Dendritic cell treated with granulocyte-macrophage colony-stimulating factor and Interleukin-4, amounts not matched to agents 40 ng/mL and 50 ng/mL, for 4 days (primary cell): ENCODE results near the gene GPC6.

Source experiments
- H3K27ac Mint-ChIP-seq: one replicate; pipeline ENCODE4 v1.8.0; 2022; ENCODE audit warnings: mild to moderate bottlenecking, mixed read lengths
- H3K27me3 Mint-ChIP-seq: one replicate; pipeline ENCODE4 v1.8.0; 2022; ENCODE audit warnings: mild to moderate bottlenecking, mixed read lengths
- H3K36me3 Mint-ChIP-seq: one replicate; pipeline ENCODE4 v1.8.0; 2022; ENCODE audit warnings: low read depth, mixed read lengths
- H3K4me1 Mint-ChIP-seq: one replicate; pipeline ENCODE4 v1.8.0; 2022; ENCODE audit warnings: low read depth, mixed read lengths
- H3K4me3 Mint-ChIP-seq: one replicate; pipeline ENCODE4 v1.8.0; 2022; ENCODE audit warnings: mild to moderate bottlenecking, moderate library complexity, mixed read lengths
- H3K9me3 Mint-ChIP-seq: one replicate; pipeline ENCODE4 v1.8.0; 2022; ENCODE audit warnings: mixed read lengths
- intact Hi-C: fragments of 100-400 bp; cut with micrococcal nuclease; formaldehyde crosslinking; loops from one replicate; pipeline ENCODE4 v1.15.0; 2022

GPC6 gene

DNA sequence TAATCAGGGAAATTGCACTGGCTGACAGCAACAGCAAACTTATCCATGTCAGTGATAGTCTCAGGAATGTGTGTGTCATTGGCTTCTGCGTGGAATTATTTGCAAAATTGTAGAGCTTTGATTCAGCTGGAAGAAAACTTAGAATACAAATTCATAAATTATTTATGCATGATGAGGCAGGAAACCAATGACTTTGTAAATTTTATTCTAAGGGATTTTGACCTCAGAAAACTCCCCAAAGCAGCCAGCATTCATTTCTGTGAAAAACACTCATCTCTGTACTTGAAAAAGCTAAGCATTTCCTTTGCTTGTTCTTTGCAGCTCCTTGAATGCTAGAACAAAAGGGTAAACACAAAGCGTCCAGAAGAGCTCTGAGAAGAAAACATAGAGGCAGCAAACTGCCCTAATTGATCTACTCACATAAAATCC lies 1090.5 kb downstream of the GPC6 start:
- Mint-ChIP-seq H3K4me1 (no peaks in the 10 kb centered on the region), H3K27me3 (no peaks in the 10 kb centered on the region), H3K27ac (no peak overlapping the region), H3K4me3 (no peak overlapping the region), H3K9me3 (no peaks in the 10 kb centered on the region), H3K36me3 (no peaks in the 10 kb centered on the region)
- intact Hi-C loops = no loop called here

DNA sequence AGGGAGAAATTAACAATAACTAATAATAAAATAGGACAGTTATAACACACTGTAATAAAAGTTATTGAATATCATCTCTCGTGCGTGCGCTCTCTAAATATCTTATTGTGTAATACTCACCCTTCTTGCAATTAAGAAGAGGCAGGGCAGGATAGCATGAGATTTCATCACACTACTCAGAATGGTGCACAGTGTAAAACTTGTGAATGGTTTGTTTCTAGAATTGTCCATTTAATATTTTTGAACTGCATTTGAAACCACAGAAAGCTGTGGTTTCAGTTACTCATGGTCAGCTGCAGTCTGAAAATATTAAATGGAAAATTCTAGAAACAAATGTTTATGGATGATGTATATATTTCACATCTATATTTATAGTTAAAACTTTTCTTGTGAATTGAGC lies 1091.8 kb downstream of the GPC6 start:
- H3K27ac Mint-ChIP-seq = no peak overlapping the region
- H3K36me3 Mint-ChIP-seq = no peaks in the 10 kb centered on the region
- no peaks in the 10 kb centered on the region for H3K4me1 Mint-ChIP-seq
- no peaks in the 10 kb centered on the region for H3K9me3 Mint-ChIP-seq
- intact Hi-C loops = no loop called here
- H3K4me3 Mint-ChIP-seq = no peak overlapping the region
- H3K27me3 Mint-ChIP-seq = no peaks in the 10 kb centered on the region

DNA sequence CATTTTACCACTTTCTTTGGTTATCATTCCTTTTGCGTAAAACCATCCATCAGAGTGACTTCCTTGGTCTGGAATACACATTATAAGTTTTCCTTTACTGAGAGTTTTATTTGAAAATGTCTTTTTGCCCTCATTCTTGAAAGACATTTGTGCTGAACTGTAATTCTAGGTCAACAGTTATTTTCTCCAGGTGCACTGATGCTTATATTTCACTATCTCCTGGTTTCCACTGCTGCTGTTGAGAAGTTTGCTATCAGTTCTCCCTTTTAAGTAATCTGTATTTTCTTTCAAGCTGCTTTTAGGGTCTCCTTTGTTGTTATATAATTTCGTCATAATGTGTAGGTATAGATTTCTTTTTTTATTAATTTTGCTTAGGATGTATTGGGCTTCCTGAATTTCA lies 1092.9 kb downstream of the GPC6 start:
- Mint-ChIP-seq H3K4me1 (no peaks in the 10 kb centered on the region), H3K27ac (no peak overlapping the region), H3K27me3 (no peaks in the 10 kb centered on the region), H3K36me3 (no peaks in the 10 kb centered on the region), H3K9me3 (no peaks in the 10 kb centered on the region), H3K4me3 (no peak overlapping the region)
- intact Hi-C loops = no loop called here

DNA sequence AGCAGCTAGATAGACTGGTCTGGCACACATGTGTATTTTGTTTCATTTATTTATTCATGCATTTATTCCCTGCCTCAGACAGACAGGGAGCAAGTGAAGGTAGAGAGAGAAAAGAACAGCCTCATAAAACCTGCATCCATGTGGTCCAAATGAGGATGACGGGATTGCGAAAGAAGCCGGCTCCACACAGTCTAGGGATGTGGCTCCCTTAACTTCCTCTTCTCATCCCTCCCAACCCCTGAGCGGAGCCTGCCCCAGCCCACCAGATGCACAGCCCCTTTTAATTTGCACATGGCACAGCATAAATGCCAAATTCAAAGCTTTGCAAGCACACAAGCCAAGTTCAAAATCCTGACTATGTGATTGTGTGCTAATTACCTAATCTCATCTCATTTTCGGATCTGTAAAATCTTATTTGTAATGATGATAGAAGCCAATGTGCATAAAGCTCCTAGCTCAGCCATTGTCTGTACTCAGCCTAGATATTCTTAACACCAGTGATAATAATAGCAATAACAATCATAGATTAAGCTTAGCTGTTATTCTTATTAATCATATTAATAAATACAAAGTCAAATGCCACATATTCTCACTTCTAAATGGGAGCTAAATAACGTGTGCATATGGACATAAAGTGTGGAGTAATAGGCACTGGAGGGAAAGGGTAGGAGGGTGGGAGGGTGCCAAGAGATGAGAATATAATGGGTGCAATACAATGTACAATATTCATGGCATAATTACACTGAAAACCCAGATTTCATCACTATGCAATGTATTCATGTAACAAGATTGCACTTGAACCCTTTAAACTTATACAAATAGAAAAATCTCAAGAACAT lies 1096.5 kb downstream of the GPC6 start:
- Mint-ChIP-seq H3K36me3 (no peaks in the 10 kb centered on the region), H3K27me3 (no peaks in the 10 kb centered on the region), H3K4me3 (no peak overlapping the region), H3K4me1 (peaks cover 5% of the 10 kb centered on the region), H3K9me3 (no peaks in the 10 kb centered on the region), H3K27ac (no peak overlapping the region)
- intact Hi-C loops = no loop called here

DNA sequence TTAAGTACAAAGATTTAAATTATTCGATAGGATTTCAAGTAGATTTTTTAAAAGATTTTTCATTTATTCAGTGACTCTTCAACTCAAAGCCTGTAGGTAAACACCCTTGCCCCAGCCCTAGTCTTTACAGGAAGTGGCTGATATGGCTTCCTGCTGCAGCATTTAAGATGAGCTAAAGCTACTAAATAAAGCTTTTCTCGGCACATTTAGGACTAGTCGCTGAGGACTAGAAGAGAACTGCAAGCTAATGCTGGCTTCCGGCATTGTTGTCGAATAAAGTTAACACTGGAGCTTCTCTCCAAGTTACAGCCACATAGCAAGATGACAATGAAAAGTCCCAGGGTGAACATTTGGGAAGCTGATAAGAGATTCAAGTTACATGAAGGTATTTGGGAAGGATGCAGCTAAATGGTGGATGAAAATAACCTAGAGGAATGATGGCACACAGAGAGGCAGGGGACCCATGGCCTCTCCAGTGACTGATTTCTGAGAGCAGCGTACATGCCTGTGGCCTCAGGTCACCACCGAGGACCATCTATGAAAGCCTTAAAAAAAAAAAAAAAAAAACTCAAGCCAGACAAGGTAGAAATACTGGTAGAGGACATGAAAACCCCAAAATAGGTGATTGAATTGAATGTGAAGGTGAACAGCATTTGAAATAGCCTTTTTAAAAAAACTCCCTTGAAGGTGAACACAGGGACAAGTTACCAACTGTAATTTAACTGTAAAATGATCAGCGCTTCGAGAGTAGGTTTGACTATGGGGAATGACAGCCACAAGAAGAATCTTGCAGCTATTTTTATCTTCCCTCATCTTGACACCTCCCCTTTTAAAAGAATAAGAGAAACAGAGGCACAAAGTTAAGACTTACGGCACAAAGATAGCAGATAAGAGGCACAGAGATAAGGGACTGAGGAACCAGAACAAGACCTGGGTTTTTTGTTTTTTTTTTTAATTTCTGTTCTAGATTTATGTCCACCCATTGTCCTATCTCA lies 1097.5 kb downstream of the GPC6 start:
- H3K27ac Mint-ChIP-seq = no peak overlapping the region
- H3K36me3 Mint-ChIP-seq = no peaks in the 10 kb centered on the region
- H3K27me3 Mint-ChIP-seq = no peaks in the 10 kb centered on the region
- intact Hi-C loops = no loop called here
- no peaks in the 10 kb centered on the region for H3K9me3 Mint-ChIP-seq
- H3K4me1 Mint-ChIP-seq = peaks cover 5% of the 10 kb centered on the region
- no peak overlapping the region for H3K4me3 Mint-ChIP-seq

DNA sequence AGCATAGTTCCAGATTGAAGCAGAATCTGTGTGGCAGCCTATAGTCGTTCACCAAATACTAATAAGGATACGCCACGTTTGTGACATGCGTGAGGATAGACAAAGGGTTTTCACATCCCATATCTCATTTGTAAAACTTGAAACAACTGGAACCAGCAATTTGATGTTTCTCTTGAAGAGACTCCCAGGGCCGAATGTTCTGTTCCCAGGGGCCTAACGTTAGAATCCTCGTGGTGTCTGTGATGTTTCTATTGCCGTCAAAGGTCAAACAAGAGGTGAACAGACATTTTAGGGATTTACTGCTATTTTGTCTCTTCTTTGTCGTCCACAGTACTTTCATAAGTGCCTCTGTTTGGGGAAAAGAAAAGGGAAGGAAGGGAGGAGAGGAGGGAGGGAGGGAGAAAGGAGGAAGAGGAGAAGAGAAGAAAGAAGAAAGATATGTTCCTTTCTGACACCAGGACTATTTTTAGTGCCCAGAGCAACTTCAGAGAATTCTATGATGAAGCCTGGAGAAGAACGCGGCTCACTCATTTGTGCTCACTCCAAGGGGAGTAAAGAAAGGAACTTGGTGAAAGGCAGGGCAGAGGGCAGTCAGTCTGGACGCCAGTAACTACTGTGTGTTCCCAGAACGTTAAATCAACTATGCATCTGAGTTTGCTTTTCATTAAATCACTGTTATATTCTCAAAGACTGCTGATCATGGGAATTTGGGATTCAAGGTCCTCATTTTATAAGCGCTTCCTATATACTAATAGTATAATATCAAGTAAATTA lies 1098.3 kb downstream of the GPC6 start:
- Mint-ChIP-seq H3K4me1 (peaks cover 13% of the 10 kb centered on the region), H3K9me3 (no peaks in the 10 kb centered on the region), H3K27me3 (no peaks in the 10 kb centered on the region), H3K4me3 (no peak overlapping the region), H3K36me3 (no peaks in the 10 kb centered on the region), H3K27ac (no peak overlapping the region)
- intact Hi-C loops = no loop called here

GRCh38 chr13:94325650-94326049 lies 1099.0 kb downstream of the GPC6 start:
- Mint-ChIP-seq H3K9me3 (no peaks in the 10 kb centered on the region), H3K27me3 (no peaks in the 10 kb centered on the region), H3K4me1 (peaks cover 17% of the 10 kb centered on the region), H3K36me3 (no peaks in the 10 kb centered on the region), H3K4me3 (no peak overlapping the region), H3K27ac (no peak overlapping the region)
- intact Hi-C loops = no loop called here

DNA sequence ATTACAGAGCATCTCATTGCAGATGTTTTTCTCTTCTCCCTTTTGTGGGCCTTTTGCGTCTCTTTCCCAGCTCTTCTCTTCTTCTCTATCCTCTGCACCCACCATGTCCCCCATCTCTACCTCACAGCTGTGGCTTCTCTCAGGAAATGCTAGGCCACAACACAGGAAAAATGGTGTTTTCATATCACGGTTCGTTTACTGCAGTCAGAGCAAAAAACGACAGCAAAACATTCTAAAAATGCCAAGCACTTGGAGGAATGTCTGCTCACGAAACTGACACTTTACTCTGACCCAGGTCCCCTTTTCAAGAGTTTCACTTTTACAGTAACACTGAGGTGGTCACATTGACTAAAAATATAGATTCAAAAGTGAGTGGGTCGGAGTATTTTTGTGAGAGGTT lies 1100.7 kb downstream of the GPC6 start:
- no peak overlapping the region for H3K4me3 Mint-ChIP-seq
- peaks cover 17% of the 10 kb centered on the region for H3K4me1 Mint-ChIP-seq
- intact Hi-C loops = no loop called here
- no peaks in the 10 kb centered on the region for H3K9me3 Mint-ChIP-seq
- no peaks in the 10 kb centered on the region for H3K36me3 Mint-ChIP-seq
- H3K27me3 Mint-ChIP-seq = no peaks in the 10 kb centered on the region
- no peak overlapping the region for H3K27ac Mint-ChIP-seq

DNA sequence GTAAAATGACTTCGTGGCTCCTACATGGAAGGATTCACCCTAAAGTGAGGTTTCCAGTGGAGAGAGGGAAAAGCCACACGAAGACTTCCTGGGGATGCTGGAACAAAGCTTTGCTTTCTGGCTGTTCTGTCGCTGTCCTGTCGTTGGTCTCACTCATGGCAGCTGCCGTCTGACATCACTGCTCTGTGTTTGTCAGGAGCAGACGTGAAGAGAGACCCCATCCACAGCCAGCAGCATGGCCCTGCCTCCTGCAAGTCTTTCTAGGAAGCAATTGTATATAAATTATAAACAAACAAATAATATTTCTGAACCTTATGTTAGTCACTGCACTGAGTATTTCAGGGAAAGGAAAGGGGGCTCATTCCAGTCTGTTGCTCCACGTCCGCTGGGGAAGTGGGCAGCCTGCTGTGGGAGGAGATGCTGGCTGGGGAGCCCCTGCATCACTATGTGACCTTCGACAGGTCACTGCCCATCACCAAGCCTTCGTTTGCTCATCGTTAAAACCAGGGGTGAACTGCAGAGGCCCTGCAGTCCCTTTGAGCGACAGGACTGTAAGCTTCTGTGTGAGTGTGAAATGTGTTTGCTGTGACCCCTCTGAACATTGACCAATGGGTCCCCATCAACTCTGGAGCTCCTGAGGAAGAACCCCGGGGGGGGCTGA lies 1101.9 kb downstream of the GPC6 start:
- Mint-ChIP-seq H3K4me3 (no peak overlapping the region), H3K36me3 (no peaks in the 10 kb centered on the region), H3K27me3 (no peaks in the 10 kb centered on the region), H3K9me3 (no peaks in the 10 kb centered on the region), H3K4me1 (peaks cover 17% of the 10 kb centered on the region), H3K27ac (no peak overlapping the region)
- intact Hi-C loops = no loop called here

- peaks cover 17% of the 10 kb centered on the region for H3K4me1 Mint-ChIP-seq
- H3K36me3 Mint-ChIP-seq = no peaks in the 10 kb centered on the region
- H3K9me3 Mint-ChIP-seq = no peaks in the 10 kb centered on the region
- H3K27me3 Mint-ChIP-seq = no peaks in the 10 kb centered on the region
- no peak overlapping the region for H3K27ac Mint-ChIP-seq
- no peak overlapping the region for H3K4me3 Mint-ChIP-seq
- intact Hi-C loops = no loop called here
Measured at GRCh38 chr13:94329277-94329676, 1102.7 kb downstream of the GPC6 start.

GRCh38 chr13:94329754-94330551 lies 1103.3 kb downstream of the GPC6 start:
- H3K9me3 Mint-ChIP-seq = no peaks in the 10 kb centered on the region
- no peak overlapping the region for H3K4me3 Mint-ChIP-seq
- H3K27ac Mint-ChIP-seq = no peak overlapping the region
- peaks cover 17% of the 10 kb centered on the region for H3K4me1 Mint-ChIP-seq
- intact Hi-C loops = no loop called here
- no peaks in the 10 kb centered on the region for H3K36me3 Mint-ChIP-seq
- H3K27me3 Mint-ChIP-seq = no peaks in the 10 kb centered on the region

GRCh38 chr13:94330552-94331071 lies 1104.0 kb downstream of the GPC6 start:
- intact Hi-C loops = no loop called here
- H3K9me3 Mint-ChIP-seq = no peaks in the 10 kb centered on the region
- H3K36me3 Mint-ChIP-seq = no peaks in the 10 kb centered on the region
- no peak overlapping the region for H3K4me3 Mint-ChIP-seq
- H3K4me1 Mint-ChIP-seq = peaks cover 17% of the 10 kb centered on the region
- H3K27me3 Mint-ChIP-seq = no peaks in the 10 kb centered on the region
- H3K27ac Mint-ChIP-seq = no peak overlapping the region
